ELF-1 (cell line): ENCODE measurements around the gene GAK.
"Not testable (repeated sequence)": the region's sequence is repeated elsewhere in the genome, so short reads cannot be mapped to it uniquely, and the experiment has no call there.

Experiments used
- DNase-seq: peaks from one replicate; pipeline ENCODE4 v3.0.0-alpha.2; 2016; ENCODE audit warnings: low read depth, low spot score

GAK gene

GRCh38 chr4:819401-820229, 112.5 kb downstream of the GAK start:
- no peak for DNase-seq

GRCh38 chr4:818106-818921, 113.8 kb downstream of the GAK start:
- DNase-seq, result no peak

GRCh38 chr4:815464-816146, 116.5 kb downstream of the GAK start:
- no peak for DNase-seq

- no peak for DNase-seq
Observed at GRCh38 chr4:814312-814850, 117.7 kb downstream of the GAK start.

GRCh38 chr4:813900-814299, 118.2 kb downstream of the GAK start:
- no peak for DNase-seq

DNA sequence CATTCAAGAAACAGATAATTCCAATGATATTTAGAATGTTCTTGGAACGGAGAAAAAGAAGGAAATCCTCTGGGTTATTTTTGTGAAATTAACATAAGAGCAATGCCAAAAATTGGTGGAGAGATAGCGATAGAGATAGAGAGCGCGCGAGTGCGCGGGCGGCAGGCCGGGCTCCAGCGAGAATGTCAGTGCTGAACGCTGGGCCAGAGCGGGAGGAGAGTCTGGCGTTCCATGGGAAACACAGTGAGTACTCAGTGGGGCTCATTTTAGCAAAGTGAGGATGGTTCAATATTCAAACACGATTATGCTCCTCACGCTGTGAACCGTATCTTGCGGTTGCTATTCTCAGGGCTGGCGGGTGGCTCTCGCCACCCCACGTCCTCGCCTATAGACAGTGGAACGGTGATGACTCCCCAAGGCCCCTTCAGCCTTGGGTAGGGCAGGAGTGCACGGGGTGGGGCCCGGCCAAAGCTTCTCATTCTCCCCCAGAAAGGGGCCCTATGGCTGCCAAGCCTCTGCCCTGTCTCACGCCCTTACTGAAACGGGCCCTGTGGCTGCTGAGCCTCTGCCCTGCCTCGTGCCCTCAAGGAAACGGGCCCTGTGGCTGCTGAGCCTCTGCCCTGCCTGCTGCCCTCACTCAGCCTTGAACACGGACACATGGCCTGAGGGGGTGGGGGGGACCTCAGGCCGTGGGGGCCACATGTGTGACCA, 123.1 kb downstream of the GAK start:
- no peak for DNase-seq

GRCh38 chr4:807792-808191, 124.3 kb downstream of the GAK start:
- no peak for DNase-seq

DNA sequence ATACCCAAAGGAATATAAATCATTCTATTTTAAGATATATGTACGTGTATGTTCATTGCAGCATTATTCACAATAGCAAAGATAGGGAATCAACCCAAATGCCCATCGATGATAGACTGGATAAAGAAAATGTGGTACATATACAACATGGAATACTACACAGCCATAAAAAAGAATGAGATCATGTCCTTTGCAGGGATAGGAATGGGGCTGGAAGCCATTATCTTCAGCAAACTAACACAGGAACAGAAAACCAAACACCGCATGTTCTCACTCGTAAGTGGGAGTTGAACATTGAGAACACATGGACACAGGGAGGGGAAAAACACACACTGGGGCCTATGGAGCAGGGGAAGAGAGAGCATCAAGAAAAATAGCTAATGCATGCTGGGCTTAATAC, 125.1 kb downstream of the GAK start:
- DNase-seq, result not testable (repeated sequence)

- no peak for DNase-seq
Observed at GRCh38 chr4:804804-805203, 127.3 kb downstream of the GAK start.

GRCh38 chr4:803884-804283, 128.2 kb downstream of the GAK start:
- no peak for DNase-seq

- DNase-seq, result no peak
Observed at GRCh38 chr4:801436-802124, 130.5 kb downstream of the GAK start.
